HepG2 (cell line): ENCODE measurements around the gene JADE3. TPM values are rescaled to one million over a fixed set of nuclear protein-coding genes. Genes with fewer than 3 reads are reported as not detected.

ENCODE experiments used
- BCL6 ChIP-seq: IDR thresholded peaks from 2 replicates; pipeline ENCODE4 v1.6.1; 2016; ENCODE audit warnings: missing genetic modification reagents, missing compliant biosample characterization
- DNMT1 ChIP-seq: sonication (generic); formaldehyde crosslinking; IDR thresholded peaks from 2 replicates; pipeline ENCODE4 v1.5.1; 2020; ENCODE audit warnings: mild to moderate bottlenecking, missing genetic modification reagents
- GATAD2A ChIP-seq: IDR thresholded peaks from 2 replicates; pipeline ENCODE4 v1.6.1; 2016
- HNF1A ChIP-seq, 2 experiments: sonication (generic) in 1 of 2; formaldehyde crosslinking in 1 of 2; IDR thresholded peaks; 2 replicates each; pipeline versions ENCODE4 v1.4.0 to v1.6.1; 2016 to 2020; ENCODE audit warnings: borderline replicate concordance in 1 of 2, low read depth in 1 of 2, mild to moderate bottlenecking in 1 of 2, missing genetic modification reagents in 1 of 2
- NFE2L2 ChIP-seq: fragments of 150-350 bp; IDR thresholded peaks from 2 replicates; pipeline ENCODE4 v1.6.1; 2014; ENCODE audit warnings: low read length
- NFIB ChIP-seq: sonication (generic); formaldehyde crosslinking; IDR thresholded peaks from 2 replicates; pipeline ENCODE4 v1.9.0; 2021; ENCODE audit warnings: missing genetic modification reagents, mild to moderate bottlenecking, borderline replicate concordance
- RARA ChIP-seq: IDR thresholded peaks from 2 replicates; pipeline ENCODE4 v1.6.1; 2016; ENCODE audit warnings: missing genetic modification reagents, missing compliant biosample characterization
- SAFB2 ChIP-seq: sonication (generic); formaldehyde crosslinking; IDR thresholded peaks from 2 replicates; pipeline ENCODE4 v1.5.1; 2020; ENCODE audit warnings: missing genetic modification reagents, low read depth, mild to moderate bottlenecking, borderline replicate concordance
- SAP130 ChIP-seq: IDR thresholded peaks from 2 replicates; pipeline ENCODE4 v1.6.1; 2016; ENCODE audit warnings: low read depth
- SCMH1 ChIP-seq: sonication (generic); formaldehyde crosslinking; IDR thresholded peaks from 2 replicates; pipeline ENCODE4 v1.9.0; 2021; ENCODE audit warnings: missing genetic modification reagents, mild to moderate bottlenecking, borderline replicate concordance
- SOX13 ChIP-seq, 3 experiments: fragments of 450-650 bp in 1 of 3; sonication (generic) in 1 of 3; formaldehyde crosslinking in 1 of 3; IDR thresholded peaks in 2 of 3; conservative IDR thresholded peaks in 1 of 3; 2 replicates each; pipeline versions ENCODE4 v1.5.0 to v1.6.1; 2016 to 2020; ENCODE audit warnings: antibody characterized with exemption in 1 of 3, mild to moderate bottlenecking in 1 of 3, missing compliant biosample characterization in 1 of 3, missing genetic modification reagents in 1 of 3, moderate library complexity in 1 of 3
- SOX5 ChIP-seq: IDR thresholded peaks from 2 replicates; pipeline ENCODE4 v1.6.1; 2016; ENCODE audit warnings: borderline replicate concordance
- SOX6 ChIP-seq, 2 experiments: fragments of 450-650 bp in 1 of 2; sonication (generic) in 1 of 2; formaldehyde crosslinking in 1 of 2; IDR thresholded peaks; 2 replicates each; pipeline versions ENCODE4 v1.4.0 to v1.6.1; 2017 to 2020; ENCODE audit warnings: antibody characterized with exemption in 1 of 2, mild to moderate bottlenecking in 1 of 2, missing genetic modification reagents in 1 of 2
- TGIF2 ChIP-seq: IDR thresholded peaks from 2 replicates; pipeline ENCODE4 v1.6.1; 2016; ENCODE audit warnings: control low read depth, missing compliant biosample characterization
- YEATS4 ChIP-seq: sonication (generic); formaldehyde crosslinking; IDR thresholded peaks from 2 replicates; pipeline ENCODE4 v1.4.0; 2020; ENCODE audit warnings: missing genetic modification reagents, borderline replicate concordance
- polyA plus RNA-seq, 8 experiments: library from polyadenylated mRNA; depleted of rRNA in 3 of 8; stranded (reverse) in 7 of 8; unstranded in 1 of 8; fragments of >200 nt; fragmentation: Illumina TruSeq in 4 of 8; extraction: Trizol in 4 of 8; gene quantifications; 2 replicates each; pipeline versions ENCODE4 v1.2.1 to v1.2.3, GENCODE V29; 2011 to 2016; ENCODE audit warnings: low read depth in 4 of 8, missing spikeins in 1 of 8, mixed read lengths in 1 of 8; ENCODE audit not compliant: insufficient read depth in 1 of 8
- total RNA-seq, 5 experiments: library from RNA; depleted of rRNA; stranded (reverse); fragments of >200 nt; fragmentation: Illumina TruSeq; extraction: Trizol; gene quantifications; 2 replicates each; pipeline ENCODE4 v1.2.3, GENCODE V29; 2016; ENCODE audit warnings: low read depth in 1 of 5
- TF ChIP-seq, protein P1 (sequence below): fragments of 450-650 bp; IDR thresholded peaks from 2 replicates; pipeline ENCODE4 v1.6.1; 2016
- TF ChIP-seq, protein P2 (sequence below): IDR thresholded peaks from 2 replicates; pipeline ENCODE4 v1.4.0; 2020; ENCODE audit warnings: mild to moderate bottlenecking, missing genetic modification reagents
- TF ChIP-seq, protein P3 (sequence below): sonication (generic); formaldehyde crosslinking; IDR thresholded peaks from 2 replicates; pipeline ENCODE4 v1.5.1; 2020; ENCODE audit warnings: missing genetic modification reagents, mild to moderate bottlenecking, borderline replicate concordance

JADE3 gene
- total and polyA plus RNA-seq, 2 of the 13 experiments (the other 11 are each of a cell fraction or from before 2014, with no cell fraction given), result 7.7 to 7.8 TPM

DNA sequence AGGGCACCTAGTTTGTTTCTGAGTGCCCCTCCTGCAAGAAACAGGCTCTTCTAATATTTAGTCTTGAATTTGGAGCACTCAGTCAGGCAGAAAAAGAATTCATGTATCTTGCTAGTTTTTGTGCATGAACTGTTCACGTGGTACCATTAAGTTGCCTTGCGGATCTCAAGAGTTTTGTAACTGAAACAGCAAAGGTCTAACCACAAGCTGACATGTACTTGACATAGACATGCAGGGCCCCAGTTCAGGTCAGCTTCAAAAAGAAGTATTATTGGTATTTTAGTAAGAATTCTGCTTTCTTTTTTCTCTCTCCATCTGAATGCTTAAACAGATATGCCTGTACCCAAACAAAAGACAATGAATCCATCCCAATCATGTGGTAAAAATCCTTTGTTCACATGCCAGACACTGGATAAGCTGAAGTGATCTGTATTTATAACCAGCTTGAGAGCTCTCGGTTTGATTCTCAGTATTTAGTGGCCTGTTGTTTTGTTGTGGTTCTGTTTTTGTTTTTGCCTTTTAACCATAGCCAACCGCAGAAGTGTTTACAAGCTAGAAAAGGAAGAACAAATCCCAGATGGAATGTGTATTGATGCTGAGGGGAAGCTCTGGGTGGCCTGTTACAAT is 179.0 kb downstream of the JADE3 start (continued):
- TF ChIP-seq NFE2L2 (no peak), RARA (CRISPR knock-in tag) (peak; percentile 65), HNF1A (IDR thresholded peaks at IDR 0.05; ENCODE audit: low read depth) (no peak), HNF1A (CRISPR knock-in tag; IDR thresholded peaks at IDR 0.05; ENCODE audit: borderline replicate concordance) (no peak), NFIB (CRISPR knock-in tag) (no peak), SAP130 (CRISPR knock-in tag) (peak; percentile 18; the same call in 1 of the 2 replicates), SOX5 (CRISPR knock-in tag) (peak; percentile 71; the same call in 1 of the 2 replicates), YEATS4 (CRISPR knock-in tag) (no peak), TGIF2 (CRISPR knock-in tag) (no peak), GATAD2A (CRISPR knock-in tag) (0 out of 2 replicates have a peak, but pooled peaks have one; percentile 31), SOX6 (IDR thresholded peaks at IDR 0.05) (no peak), SOX6 (CRISPR knock-in tag; IDR thresholded peaks at IDR 0.05) (peak; percentile 61), SCMH1 (CRISPR knock-in tag) (no peak), SAFB2 (CRISPR knock-in tag) (no peak), SOX13 (IDR thresholded peaks at IDR 0.05) (no peak), SOX13 (CRISPR knock-in tag; conservative IDR thresholded peaks at IDR 0.05 in 1 of 2, IDR thresholded peaks at IDR 0.05 in 1 of 2) (peak in 1 of 2 experiments; percentile 60; a peak in 2 of 4 replicates), DNMT1 (CRISPR knock-in tag) (no peak), BCL6 (peak; percentile 51; the same call in 1 of the 2 replicates)
- TF ChIP-seq, protein P1, sequence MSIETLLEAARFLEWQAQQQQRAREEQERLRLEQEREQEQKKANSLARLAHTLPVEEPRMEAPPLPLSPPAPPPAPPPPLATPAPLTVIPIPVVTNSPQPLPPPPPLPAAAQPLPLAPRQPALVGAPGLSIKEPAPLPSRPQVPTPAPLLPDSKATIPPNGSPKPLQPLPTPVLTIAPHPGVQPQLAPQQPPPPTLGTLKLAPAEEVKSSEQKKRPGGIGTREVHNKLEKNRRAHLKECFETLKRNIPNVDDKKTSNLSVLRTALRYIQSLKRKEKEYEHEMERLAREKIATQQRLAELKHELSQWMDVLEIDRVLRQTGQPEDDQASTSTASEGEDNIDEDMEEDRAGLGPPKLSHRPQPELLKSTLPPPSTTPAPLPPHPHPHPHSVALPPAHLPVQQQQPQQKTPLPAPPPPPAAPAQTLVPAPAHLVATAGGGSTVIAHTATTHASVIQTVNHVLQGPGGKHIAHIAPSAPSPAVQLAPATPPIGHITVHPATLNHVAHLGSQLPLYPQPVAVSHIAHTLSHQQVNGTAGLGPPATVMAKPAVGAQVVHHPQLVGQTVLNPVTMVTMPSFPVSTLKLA, result no peak
- TF ChIP-seq, protein P2, sequence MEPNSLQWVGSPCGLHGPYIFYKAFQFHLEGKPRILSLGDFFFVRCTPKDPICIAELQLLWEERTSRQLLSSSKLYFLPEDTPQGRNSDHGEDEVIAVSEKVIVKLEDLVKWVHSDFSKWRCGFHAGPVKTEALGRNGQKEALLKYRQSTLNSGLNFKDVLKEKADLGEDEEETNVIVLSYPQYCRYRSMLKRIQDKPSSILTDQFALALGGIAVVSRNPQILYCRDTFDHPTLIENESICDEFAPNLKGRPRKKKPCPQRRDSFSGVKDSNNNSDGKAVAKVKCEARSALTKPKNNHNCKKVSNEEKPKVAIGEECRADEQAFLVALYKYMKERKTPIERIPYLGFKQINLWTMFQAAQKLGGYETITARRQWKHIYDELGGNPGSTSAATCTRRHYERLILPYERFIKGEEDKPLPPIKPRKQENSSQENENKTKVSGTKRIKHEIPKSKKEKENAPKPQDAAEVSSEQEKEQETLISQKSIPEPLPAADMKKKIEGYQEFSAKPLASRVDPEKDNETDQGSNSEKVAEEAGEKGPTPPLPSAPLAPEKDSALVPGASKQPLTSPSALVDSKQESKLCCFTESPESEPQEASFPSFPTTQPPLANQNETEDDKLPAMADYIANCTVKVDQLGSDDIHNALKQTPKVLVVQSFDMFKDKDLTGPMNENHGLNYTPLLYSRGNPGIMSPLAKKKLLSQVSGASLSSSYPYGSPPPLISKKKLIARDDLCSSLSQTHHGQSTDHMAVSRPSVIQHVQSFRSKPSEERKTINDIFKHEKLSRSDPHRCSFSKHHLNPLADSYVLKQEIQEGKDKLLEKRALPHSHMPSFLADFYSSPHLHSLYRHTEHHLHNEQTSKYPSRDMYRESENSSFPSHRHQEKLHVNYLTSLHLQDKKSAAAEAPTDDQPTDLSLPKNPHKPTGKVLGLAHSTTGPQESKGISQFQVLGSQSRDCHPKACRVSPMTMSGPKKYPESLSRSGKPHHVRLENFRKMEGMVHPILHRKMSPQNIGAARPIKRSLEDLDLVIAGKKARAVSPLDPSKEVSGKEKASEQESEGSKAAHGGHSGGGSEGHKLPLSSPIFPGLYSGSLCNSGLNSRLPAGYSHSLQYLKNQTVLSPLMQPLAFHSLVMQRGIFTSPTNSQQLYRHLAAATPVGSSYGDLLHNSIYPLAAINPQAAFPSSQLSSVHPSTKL, result peak; percentile 54; the same call in 1 of the 2 replicates
- TF ChIP-seq, protein P3, sequence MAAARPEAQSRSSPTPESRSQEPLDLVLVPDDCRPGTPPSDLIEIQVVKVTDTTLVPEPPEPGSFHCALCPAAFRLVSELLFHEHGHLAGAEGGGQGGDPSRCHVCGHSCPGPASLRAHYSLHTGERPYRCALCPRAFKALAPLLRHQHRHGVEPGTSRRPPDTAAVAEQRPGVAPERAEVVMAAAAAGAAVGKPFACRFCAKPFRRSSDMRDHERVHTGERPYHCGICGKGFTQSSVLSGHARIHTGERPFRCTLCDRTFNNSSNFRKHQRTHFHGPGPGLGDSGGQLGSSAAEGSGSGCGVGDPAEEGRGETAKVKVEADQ (CRISPR knock-in tag), result no peak
